ENCODE results near the gene KDM4C.

Gene KDM4C

DNA sequence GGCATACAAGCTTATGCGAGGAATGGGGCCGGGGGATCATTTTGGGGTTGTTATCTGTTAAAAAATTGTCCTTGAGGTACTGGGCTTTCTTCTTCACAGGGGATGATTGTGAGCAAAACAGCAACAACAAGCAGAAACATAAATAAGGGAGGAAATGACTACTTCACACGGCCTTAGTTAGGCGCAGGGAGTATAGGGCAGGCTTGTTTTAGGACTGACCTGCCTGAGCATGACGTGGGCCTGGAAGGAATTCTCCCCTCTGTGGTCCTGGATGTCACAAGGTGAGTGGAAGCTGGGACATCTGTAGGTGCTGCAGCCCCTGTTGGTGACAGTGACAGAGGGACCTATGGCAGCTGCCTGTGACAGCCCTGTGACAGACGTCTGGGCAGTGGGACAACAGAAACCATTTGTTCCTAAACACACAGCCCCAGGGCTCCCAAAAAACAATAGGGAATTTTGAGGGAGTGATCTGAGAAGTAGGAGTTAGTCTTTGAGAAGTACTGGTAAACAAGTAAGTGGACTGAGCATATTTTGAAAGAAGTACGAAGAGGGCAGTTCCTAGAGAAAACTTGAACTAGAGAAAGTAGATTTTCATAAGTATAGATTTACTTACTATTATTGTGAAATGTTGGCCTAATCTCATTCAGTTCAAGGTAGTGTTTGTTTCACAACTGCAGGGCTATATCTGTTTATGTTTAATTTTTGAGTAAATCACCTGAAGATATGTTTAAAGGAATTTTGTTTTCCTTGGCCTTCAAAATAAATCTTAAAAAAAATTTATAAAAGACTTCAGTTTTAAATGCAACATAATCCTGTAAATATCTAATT is 113.1 kb downstream of the KDM4C start:
- no peak for DNase-seq

GRCh38 chr9:6873857-6874256 is 116.1 kb downstream of the KDM4C start:
- DNase-seq: no peak

DNA sequence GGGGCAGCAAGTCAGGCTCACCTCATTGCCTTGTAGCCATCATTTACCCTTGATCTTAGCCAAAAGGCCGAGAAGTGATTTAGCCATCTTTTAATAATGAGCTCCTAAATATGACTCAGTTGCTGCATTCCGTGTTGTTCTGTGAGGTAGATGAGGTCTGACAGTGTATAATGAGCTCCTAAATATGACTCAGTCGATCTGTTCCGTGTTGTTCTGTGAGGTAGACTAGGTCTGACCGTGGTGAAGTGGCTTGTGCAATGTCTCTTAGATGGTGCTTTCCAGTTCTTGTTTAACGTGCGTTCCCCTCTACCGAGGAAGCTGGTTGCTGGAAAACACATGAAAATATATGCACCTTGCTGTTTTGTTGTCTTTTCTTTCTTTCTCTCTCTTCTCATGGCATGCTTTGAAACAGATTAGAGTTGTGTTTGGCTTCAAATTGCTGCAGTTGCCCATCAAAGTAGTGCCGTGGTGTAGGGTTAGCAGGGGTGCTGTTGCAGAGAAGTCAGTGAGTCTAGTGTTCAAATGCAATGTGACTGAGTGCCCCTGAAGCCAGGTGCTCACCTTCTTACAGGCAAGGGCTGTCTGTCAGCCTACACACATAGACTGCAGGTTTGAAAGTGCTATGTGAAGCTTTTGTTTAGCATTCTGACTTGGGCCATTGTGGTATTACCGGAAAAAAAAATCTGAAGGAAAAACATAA is 118.6 kb downstream of the KDM4C start:
- no peak for DNase-seq

DNA sequence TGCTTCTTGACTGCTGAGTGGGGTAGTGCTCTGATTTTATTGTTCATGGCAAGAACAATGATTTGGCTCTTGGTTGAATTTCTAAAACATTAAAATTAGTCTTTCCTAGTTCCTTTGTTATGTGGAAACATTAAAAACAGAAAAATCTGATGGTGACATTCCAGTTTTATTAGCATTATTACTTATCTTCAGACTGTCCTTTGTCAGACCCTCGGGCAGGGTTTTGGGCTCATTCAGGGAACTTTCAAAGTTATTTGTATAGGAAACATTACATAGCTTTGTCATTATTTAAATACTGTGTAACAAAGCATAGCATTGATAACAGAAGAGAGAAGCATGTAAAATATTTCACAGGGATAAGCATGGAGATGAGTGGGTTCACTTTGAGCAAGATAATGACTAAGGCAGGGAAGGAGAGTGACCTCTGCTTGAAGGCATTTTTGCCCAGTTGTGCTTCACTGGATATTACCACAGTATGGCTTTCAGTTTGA is 119.9 kb downstream of the KDM4C start:
- DNase-seq: no peak

DNA sequence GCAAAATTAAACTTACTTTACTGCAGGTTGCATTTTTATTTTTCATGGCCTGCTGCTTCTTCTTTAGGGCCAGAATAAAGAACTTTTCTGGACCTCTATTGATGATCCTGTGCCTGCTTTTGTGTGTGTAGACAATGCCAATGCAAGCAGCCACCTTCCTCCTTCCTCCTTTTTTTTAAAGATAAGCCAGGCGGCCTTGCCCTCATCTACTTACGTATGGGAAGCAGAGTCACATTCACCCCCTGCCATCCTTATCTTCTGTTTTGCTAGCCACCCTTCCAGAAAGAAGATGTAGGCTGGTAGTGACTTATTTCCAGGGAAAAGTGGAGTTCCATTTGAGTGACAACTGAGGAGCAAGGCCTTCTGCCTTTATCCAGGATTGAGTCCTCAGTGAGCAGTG is 122.9 kb downstream of the KDM4C start:
- DNase-seq: no peak

GRCh38 chr9:6884101-6884500 is 126.3 kb downstream of the KDM4C start:
- peak in 1 of 3 experiments; percentile 16 for DNase-seq

- DNase-seq: no peak
Measured at GRCh38 chr9:6884990-6885389, 127.2 kb downstream of the KDM4C start.

DNA sequence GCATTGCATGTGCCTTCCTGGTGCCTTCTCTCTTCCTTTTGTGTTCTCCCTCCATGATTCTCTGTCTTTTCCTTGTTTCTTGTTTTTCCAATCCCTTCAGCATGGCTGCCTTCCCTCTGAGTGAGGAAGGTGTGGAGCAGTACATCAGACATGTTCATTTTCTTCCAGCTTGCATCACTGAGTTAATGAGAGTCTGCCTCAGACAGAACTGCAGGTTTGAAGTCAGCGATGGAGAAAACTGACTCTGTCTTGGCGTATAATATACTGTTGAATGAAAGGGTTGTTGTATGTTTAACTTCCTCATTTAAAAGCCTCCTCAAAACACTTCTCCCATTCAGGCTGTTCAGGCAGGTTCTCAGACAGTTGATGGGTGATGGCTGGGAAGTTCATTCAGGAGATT is 129.3 kb downstream of the KDM4C start:
- DNase-seq: no peak

DNA sequence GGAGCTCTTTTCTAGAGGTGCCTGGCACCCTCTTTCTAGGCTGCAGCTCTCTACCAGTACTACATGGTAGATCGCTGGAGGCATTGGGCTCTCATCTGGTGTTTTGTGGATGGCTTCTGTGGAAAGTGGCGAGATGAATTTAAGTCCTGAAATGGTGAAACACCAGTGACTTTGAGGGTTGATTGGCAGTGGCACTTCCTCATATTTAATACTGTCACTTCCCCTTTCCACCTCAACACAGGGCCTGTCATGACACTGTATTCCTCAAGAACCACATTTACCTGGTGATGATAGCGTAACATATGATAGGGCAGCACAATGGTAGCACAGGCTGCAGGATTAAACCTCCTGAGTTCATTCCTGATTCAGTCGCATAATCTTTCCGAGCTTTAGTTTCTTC is 132.1 kb downstream of the KDM4C start:
- DNase-seq: no peak

DNA sequence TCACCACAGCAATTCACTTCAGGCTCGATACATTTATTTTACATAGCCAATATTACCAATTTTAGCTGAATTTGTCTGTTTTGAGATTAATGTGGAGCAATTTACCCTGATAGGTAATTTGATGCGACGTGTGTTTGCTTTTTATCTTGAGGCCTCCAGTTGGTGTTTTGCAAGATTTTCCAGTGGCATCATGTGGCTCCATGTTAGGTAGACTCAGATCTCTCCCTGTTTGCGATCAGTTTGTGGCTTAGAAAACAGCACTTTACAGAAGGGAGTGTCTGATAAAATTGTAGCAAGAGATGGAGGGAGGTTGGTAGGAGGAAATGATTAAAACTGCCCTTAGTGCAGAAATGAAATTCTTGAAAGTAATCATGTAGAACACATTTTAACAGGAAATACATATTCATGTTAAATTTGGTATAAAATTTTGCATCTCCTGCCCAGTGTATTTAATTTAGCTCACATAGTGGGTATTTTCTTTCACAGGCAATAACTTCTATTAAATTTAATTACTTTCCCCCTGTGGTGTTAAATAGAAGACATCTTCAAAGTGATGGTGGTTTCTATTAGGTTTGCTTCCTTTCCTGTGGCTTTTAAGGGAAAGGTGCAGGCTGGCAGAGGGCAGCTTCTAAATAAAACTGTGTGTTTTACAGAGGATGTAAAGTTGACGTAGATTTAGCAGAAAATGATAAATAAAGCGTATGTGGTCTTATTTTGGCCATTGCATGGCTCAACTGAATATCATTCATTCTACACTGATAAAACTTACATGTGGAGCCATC is 135.8 kb downstream of the KDM4C start:
- DNase-seq: no peak

DNA sequence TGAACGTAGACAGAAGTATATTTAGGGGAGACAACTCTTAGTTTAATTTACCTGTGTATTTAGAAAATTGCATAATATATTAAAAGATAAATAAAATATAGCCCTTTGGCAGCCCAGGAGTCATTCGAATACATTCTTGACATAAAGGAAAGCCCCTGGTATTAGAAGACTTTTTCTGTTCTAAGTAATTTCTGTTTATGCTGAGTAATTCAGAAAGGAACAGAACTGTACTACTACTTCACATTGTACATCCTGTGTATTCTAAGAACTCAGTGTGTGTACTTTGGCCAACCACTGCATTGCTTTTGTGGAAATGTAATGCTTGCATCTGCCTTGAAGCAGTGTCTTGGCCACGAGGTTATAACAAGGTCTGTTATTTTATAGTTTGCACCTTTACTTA is 136.4 kb downstream of the KDM4C start:
- DNase-seq: no peak

GRCh38 chr9:6895754-6896153 is 138.0 kb downstream of the KDM4C start:
- DNase-seq: no peak

DNA sequence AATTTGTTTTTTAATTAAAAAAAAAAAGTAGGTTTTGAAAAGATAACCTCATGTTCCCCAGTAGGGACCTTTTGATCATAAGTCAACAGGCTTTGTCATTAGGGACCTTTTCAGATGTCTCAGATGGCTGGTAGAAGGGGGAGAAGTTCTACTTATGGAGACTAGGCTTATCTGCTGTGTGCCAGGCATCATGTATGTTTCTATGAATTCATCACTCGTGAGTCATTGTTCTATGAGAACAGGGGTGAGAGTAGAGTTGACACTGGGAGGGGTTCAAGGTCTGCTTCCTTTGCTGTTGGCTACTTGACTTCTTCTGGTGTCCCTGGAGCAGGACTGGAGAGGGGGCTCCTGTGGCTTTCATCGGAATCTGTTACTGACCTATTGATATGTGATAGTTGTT is 138.8 kb downstream of the KDM4C start:
- no peak for DNase-seq

- no peak for DNase-seq
Measured at GRCh38 chr9:6897207-6897822, 139.5 kb downstream of the KDM4C start.

DNA sequence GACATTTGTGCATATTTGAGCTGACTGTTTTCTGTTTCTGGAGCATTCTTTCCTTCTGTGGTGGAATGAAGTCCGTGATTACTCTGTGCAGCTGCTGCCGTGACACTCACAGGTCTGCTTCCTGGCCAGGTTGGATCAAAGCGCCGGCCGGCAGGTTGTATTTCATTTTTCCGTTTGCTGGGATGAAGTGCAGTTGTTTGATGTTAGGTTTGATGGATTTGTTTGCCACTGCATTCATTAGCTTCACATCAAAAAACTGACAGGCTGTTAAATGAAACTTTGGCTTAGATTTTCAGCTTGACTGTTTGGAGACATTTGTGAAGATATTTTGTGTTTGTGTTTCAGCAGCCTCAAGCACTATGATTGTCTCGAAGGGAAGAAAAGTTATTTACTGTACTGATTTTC is 140.1 kb downstream of the KDM4C start:
- peak in 1 of 3 experiments; percentile 1 for DNase-seq

GRCh38 chr9:6899274-6899673 is 141.5 kb downstream of the KDM4C start:
- DNase-seq: no peak

GRCh38 chr9:6900440-6900883 is 142.7 kb downstream of the KDM4C start:
- DNase-seq: no peak

DNA sequence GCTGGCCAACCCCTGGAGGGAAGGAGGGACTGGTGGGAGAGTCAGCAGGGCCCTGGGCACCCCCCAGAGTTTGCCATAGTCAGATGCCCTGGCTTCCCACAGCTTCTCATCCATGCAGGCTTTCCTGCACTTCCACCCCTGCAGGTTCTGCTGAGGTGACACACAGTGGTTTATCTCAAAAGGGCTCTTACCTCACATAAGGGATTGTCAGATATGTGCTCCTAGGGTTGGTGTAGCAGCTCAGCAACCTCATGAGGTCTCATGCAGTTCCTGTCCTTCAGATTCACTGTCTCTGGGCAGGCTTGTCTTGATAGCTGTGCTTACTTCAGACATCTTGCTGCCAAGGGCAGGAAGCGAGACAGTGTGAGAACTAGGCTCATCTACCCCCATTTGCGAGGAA is 143.4 kb downstream of the KDM4C start:
- DNase-seq: no peak

DNA sequence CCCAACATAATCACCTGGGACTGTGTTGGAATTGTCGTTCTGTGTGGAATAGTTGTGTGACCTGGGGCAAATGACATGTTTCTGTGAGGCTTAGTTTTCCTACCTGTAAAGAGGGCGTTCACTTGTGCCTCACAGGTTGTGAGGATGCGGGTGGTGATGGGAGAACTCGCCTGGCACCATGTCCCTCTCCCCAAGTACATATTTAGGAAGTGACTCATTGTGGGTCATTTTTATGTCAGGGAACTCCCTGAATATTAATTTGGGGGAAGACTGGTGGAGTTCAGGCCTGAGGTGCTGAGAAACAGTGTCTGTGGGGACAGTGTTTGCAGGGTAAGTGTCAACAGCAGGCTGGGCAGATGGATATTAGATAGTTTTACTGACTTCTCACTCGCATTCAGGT is 144.7 kb downstream of the KDM4C start:
- DNase-seq: no peak

GRCh38 chr9:6904371-6904770 is 146.6 kb downstream of the KDM4C start:
- peak in 1 of 3 experiments; percentile 16 for DNase-seq

GRCh38 chr9:6905850-6906375 is 148.1 kb downstream of the KDM4C start:
- DNase-seq: no peak

DNA sequence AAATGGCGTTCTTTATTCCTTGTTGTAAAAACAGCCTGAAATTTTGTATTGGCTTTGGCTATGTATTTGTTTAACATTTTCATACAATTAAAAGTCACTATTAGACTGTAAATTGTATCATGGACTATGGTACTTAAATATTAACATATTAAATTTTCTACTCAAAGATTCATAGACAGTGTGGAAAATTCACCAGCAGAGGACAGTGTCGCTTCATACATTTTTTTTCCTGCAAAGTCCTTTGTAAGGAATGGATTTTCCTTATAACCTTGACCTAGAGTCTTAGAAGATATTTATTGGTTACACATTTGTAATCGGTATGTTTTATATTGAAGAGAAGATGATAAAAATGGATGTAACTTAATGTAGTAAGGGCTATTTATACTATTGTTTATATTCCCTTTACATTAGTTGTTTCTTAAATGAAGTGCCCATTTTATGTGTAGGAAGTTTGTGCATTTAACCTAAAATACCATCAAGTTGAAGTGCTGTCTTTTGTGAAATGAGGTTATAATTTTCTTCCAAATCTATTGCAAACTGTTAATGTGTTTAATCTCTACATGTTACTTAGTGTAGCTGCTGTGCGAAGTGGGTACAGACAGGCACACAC is 150.1 kb downstream of the KDM4C start:
- DNase-seq: peak in 2 of 3 experiments; percentile 1 to 61
